ENCODE measurements around the gene TRAPPC2. TPM values are rescaled to one million over a fixed set of nuclear protein-coding genes. Genes with fewer than 3 reads are reported as not detected.
A peak's percentile ranks its signal among the peaks of the same experiment; 100 is the strongest.

The TRAPPC2 gene
- total and polyA plus RNA-seq, 2 of the 4 experiments (the other 2 are of a cell fraction): 11.3 to 13.8 TPM

- H3K27ac ChIP-seq (ENCODE audit: insufficient read depth, low read length): no peak overlapping the region; the same call in 1 of the 2 replicates
- no peaks in the 10 kb centered on the region; the same call in 1 of the 2 replicates for H3K4me1 ChIP-seq (ENCODE audit: control insufficient read depth, insufficient read depth, low read length)
- ATAC-seq (ENCODE audit: low read depth) (peak; percentile 69), DNase-seq (peak; percentile 37)
- H2BK120ac ChIP-seq (ENCODE audit: low read depth, low read length): no peak overlapping the region
- no peak overlapping the region for H2BK15ac ChIP-seq (ENCODE audit: low read depth, low read length)
- no peak overlapping the region for H3K4me2 ChIP-seq (ENCODE audit: low read depth, low read length)
- no peak overlapping the region for H2AFZ ChIP-seq (replicated peaks; ENCODE audit: low read length, poor library complexity)
- no peak overlapping the region for H3K4me3 ChIP-seq (ENCODE audit: insufficient read depth, low read depth, low read length)
- H2BK5ac ChIP-seq (ENCODE audit: low read depth, low read length, poor library complexity, severe bottlenecking): no peak overlapping the region
- peaks cover 2% of the 10 kb centered on the region; the same call in 1 of the 2 replicates for H3K27me3 ChIP-seq (ENCODE audit: control insufficient read depth, insufficient read depth, low read length)
- H3K4ac ChIP-seq (ENCODE audit: low read depth, low read length): no peak overlapping the region; the same call in 1 of the 2 replicates
- H3K14ac ChIP-seq (replicated peaks; ENCODE audit: low read depth, low read length): no peak overlapping the region
- no TSS peak for BruUV-seq (replicated peaks)
- CTCF ChIA-PET: interaction anchor here (0.6 to 1.0 kb wide), 2 partner anchors 14 to 80 kb away, joined by 3 read pairs; no protein-coding TSS in a partner anchor
- intact Hi-C loops (cut with micrococcal nuclease): loop anchor here (2.0 kb wide), 1 partner anchor 256 kb away; no protein-coding TSS in a partner anchor
- no peak overlapping the region for H3K56ac ChIP-seq (ENCODE audit: extremely low read depth, insufficient read depth, low read length)
- no peaks in the 10 kb centered on the region for H3K79me1 ChIP-seq (ENCODE audit: low read depth in 1 of 2, low read length in 2 of 2)
- H3K18ac ChIP-seq (ENCODE audit: low read depth, low read length): no peak overlapping the region
- H3K9ac ChIP-seq (ENCODE audit: low read depth, low read length): no peak overlapping the region
- H4K5ac ChIP-seq (ENCODE audit: low read depth, low read length): no peak overlapping the region
- peaks cover 4% of the 10 kb centered on the region for H3K36me3 ChIP-seq (ENCODE audit: control insufficient read depth, insufficient read depth, low read length)
- H4K91ac ChIP-seq (ENCODE audit: insufficient read depth, low read depth, low read length): no peak overlapping the region
- dilution Hi-C loops (cut with HindIII; ENCODE audit: low sequenced_read_pairs, unreplicated experiment): no loop called here
- H3K9me3 ChIP-seq (ENCODE audit: control insufficient read depth, insufficient read depth, low read length): no peaks in the 10 kb centered on the region
- H4K8ac ChIP-seq (ENCODE audit: low read depth in 2 of 2, low read length in 2 of 2): no peak overlapping the region
- no peak overlapping the region for H2AK5ac ChIP-seq (ENCODE audit: low read depth, low read length)
- no CpG with 5 or more reads among the region's 4 CpGs for WGBS, 2 experiments (ENCODE audit: extremely low coverage in 2 of 2, insufficient read length in 1 of 2)
- POLR2A ChIA-PET (ENCODE audit: unreplicated experiment): no interaction called here
- in situ Hi-C loops (cut with MboI; ENCODE audit: low sequenced_read_pairs): no loop called here
- TF ChIP-seq POLR2A (IDR thresholded peaks at IDR 0.05; ENCODE audit: low read depth, low read length) (no peak), SMC3 (IDR thresholded peaks at IDR 0.05; ENCODE audit: low read depth, low read length) (no peak), CEBPB (IDR thresholded peaks at IDR 0.05; ENCODE audit: low read depth, low read length) (no peak), FOS (IDR thresholded peaks at IDR 0.05; ENCODE audit: low read depth, low read length) (no peak), CTCF (conservative IDR thresholded peaks at IDR 0.05; ENCODE audit: low read depth, low read length) (no peak), NFE2L2 (IDR thresholded peaks at IDR 0.05; ENCODE audit: low read depth, low read length) (no peak), CHD1 (IDR thresholded peaks at IDR 0.05; ENCODE audit: low read depth, low read length) (no peak)
- H4K20me1 ChIP-seq (ENCODE audit: insufficient read depth, low read length): no peaks in the 10 kb centered on the region
- H2BK20ac ChIP-seq (ENCODE audit: low read depth, low read length): no peak overlapping the region
- no peak overlapping the region for H3K23ac ChIP-seq (ENCODE audit: low read depth, low read length)
- no peak overlapping the region for H2AK9ac ChIP-seq (replicated peaks; ENCODE audit: low read depth, low read length, poor library complexity)
- no peaks in the 10 kb centered on the region; the same call in 1 of the 2 replicates for H3K9me1 ChIP-seq (ENCODE audit: insufficient read depth, low read length)
These were observed 42.0 kb upstream of the TRAPPC2 start for GRCh38 chrX:13776387-13776786.
